ENCODE measurements around the gene CHAT. TPM values are rescaled to one million over a fixed set of nuclear protein-coding genes. Genes with fewer than 3 reads are reported as not detected.
"Not testable (repeated sequence)": the region's sequence is repeated elsewhere in the genome, so short reads cannot be mapped to it uniquely, and the experiment has no call there.

The CHAT gene
- total RNA-seq, 1 donor from 2014 or later, result not detected

DNA sequence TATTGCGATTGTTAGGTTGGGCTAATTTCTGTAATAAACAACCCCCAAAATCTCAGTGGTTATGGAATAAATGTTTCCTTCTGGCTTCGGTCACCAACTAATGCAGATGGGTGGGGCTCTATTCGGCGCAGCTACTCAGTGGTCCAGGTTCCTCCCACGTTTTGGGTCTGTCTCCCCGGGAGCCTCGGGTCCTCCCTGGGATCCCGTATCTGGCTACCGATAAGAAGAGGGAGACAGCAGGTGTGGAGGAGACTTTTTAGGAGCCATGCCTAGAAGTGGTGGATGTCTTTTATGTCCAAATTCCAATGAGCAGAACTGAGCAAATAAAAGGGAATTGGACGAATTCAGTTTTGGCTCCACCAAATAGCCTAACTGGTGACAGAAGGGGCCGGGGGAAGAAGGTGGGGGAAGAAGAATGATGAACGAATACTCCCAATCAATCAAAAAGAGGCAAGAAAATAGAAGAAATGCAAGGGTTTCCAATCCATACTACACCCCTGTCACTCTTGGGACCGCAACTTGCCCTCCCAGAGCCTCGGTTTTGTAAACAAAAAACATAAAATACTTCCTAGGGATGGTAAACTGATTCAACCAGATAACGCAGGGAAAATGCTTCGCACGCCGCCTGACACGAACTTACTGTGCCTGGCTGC, 65.1 kb downstream of the CHAT start:
- no peaks in the 10 kb centered on the region for H3K9me3 ChIP-seq
- no peaks in the 10 kb centered on the region for H3K4me1 ChIP-seq
- intact Hi-C loops (cut with DNase I), result no loop called here
- H3K27ac ChIP-seq, result no peak overlapping the region
- no peak overlapping the region for H3K4me3 ChIP-seq
- TF ChIP-seq, protein P1, sequence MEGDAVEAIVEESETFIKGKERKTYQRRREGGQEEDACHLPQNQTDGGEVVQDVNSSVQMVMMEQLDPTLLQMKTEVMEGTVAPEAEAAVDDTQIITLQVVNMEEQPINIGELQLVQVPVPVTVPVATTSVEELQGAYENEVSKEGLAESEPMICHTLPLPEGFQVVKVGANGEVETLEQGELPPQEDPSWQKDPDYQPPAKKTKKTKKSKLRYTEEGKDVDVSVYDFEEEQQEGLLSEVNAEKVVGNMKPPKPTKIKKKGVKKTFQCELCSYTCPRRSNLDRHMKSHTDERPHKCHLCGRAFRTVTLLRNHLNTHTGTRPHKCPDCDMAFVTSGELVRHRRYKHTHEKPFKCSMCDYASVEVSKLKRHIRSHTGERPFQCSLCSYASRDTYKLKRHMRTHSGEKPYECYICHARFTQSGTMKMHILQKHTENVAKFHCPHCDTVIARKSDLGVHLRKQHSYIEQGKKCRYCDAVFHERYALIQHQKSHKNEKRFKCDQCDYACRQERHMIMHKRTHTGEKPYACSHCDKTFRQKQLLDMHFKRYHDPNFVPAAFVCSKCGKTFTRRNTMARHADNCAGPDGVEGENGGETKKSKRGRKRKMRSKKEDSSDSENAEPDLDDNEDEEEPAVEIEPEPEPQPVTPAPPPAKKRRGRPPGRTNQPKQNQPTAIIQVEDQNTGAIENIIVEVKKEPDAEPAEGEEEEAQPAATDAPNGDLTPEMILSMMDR (IDR thresholded peaks at IDR 0.05), result no peak
- ATAC-seq (no peak), DNase-seq (no peak)
- peaks cover 25% of the 10 kb centered on the region for H3K27me3 ChIP-seq (ENCODE audit: low read depth)
- no peaks in the 10 kb centered on the region for H3K36me3 ChIP-seq

DNA sequence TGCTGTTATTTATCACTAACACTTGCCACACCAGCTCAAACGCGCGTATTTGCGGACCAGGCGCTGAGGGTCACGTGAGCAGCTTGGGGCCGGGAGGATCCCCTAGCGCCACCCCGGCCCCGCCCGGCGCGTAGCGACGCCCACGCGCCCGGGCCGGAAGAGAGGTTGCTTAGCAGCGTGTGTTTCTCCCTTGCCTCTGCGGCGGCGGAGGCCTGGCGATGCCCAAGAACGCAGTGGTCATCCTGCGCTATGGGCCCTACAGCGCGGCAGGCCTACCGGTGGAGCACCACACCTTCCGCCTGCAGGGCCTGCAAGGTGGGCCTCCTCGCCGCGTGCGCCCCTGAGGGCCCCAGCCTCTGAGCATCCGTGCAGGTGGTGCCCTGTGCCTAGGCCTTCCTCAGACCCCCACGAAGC, 65.7 kb downstream of the CHAT start, which contains the start of gene C10orf53:
Gene C10orf53, plus strand, starts transcription at position 172 of the 414 bp plus-strand sequence. Its CDS starts 47 bp downstream, at position 219.
- H3K9me3 ChIP-seq, result no peaks in the 10 kb centered on the region
- no peaks in the 10 kb centered on the region for H3K36me3 ChIP-seq
- H3K4me3 ChIP-seq, result no peak within 1 kb of the TSS
- TF ChIP-seq, protein P1 (IDR thresholded peaks at IDR 0.05), result no peak
- H3K27ac ChIP-seq, result no peak within 1 kb of the TSS
- intact Hi-C loops (cut with DNase I), result no loop called here
- H3K27me3 ChIP-seq (ENCODE audit: low read depth), result peaks cover 25% of the 10 kb centered on the region
- peak; percentile 42 to 76 for ATAC-seq
- peak; percentile 47 for DNase-seq
- H3K4me1 ChIP-seq, result no peaks in the 10 kb centered on the region

DNA sequence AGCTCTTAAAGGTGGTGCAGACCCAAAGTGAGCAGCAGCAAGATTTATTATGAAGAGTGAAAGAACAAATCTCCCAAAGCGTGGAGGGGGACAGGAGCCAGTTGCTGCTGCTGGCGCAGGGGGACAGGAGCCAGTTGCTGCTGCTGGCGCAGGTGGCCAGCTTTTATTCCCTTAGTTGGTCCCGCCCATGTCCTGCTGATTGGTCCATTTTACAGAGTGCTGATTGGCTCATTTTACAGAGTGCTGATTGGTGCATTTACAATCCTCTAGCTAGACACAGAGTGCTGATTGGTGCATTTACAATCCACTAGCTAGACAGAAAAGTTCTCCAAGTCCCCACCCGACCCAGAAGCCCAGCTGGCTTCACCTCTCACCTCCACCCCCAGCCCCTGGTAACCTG, 68.6 kb downstream of the CHAT start:
- DNase-seq; H3K4me1 ChIP-seq; H3K4me3 ChIP-seq; ATAC-seq; H3K27ac ChIP-seq; H3K9me3 ChIP-seq; H3K36me3 ChIP-seq; intact Hi-C loops (cut with DNase I): not testable (repeated sequence)
- peaks cover 23% of the 10 kb centered on the region for H3K27me3 ChIP-seq (ENCODE audit: low read depth)

DNA sequence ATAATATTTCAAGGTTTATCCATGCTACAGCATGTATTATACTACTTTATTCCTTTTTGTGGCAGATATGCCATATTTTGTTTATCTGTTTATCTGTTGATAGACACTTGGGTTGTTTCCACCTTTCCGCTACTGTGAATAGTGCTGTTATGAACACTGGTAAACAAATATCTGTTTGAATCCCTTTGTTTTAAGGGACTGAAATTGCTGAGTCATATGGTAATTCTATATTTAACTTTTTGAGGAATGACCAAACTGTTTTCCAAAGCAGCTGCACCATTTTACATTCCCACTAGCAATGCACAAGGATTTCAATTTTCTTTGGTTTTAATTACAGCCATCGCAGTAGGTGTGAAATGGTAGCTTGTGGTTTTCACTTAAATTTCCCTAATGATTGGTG, 69.0 kb downstream of the CHAT start:
- TF ChIP-seq, protein P1 (IDR thresholded peaks at IDR 0.05), result no peak
- Histone ChIP-seq H3K4me3 (no peak overlapping the region), H3K27ac (no peak overlapping the region), H3K36me3 (no peaks in the 10 kb centered on the region), H3K4me1 (no peaks in the 10 kb centered on the region), H3K27me3 (ENCODE audit: low read depth) (peaks cover 26% of the 10 kb centered on the region), H3K9me3 (peaks cover 8% of the 10 kb centered on the region)
- ATAC-seq, result no peak
- DNase-seq, result no peak
- intact Hi-C loops (cut with DNase I), result no loop called here

DNA sequence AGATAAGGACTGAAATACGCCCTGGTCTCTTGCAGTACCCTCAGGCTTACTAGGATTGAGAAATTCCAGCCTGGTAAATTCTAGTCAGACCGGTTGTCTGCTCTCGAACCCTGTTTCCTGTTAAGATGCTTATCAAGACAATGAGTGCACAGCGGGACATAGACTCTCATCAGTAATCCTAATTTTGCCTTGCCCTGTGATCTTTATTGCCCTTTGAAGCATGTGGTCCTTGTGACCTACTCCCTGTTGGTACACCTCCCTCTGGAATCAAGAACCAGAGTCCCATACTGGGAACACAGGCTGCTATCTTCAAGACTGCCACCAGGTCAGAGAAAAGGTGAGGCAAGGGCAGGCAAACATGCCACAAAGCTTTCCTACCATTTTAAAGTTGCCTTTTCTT, 72.8 kb downstream of the CHAT start:
- no peak for ATAC-seq
- peaks cover 43% of the 10 kb centered on the region for H3K27me3 ChIP-seq (ENCODE audit: low read depth)

More for the DNA sequence above, 72.8 kb downstream of the CHAT start:
- Histone ChIP-seq H3K4me3 (no peak overlapping the region), H3K36me3 (no peaks in the 10 kb centered on the region), H3K9me3 (peaks cover 8% of the 10 kb centered on the region), H3K27ac (no peak overlapping the region), H3K4me1 (no peaks in the 10 kb centered on the region)
- no peak for DNase-seq
- intact Hi-C loops (cut with DNase I), result no loop called here
- TF ChIP-seq, protein P1 (IDR thresholded peaks at IDR 0.05), result no peak
